Esophagus squamous epithelium (tissue), 5 donors: ENCODE measurements around the gene HMGCLL1. TPM values are rescaled to one million over a fixed set of nuclear protein-coding genes. Genes with fewer than 3 reads are reported as not detected.

Experiments used
- DNase-seq: peaks from one replicate; lab custom pipeline; 2025; lab: John Stamatoyannopoulos, UW
- H3K27ac ChIP-seq, 4 donors: fragments of 200-600 bp; sonication (generic); one replicate each; pipeline ENCODE4 v1.5.1; 2016 to 2019; ENCODE audit warnings: mild to moderate bottlenecking in 1 of 4
- H3K27me3 ChIP-seq, 4 donors: fragments of 200-600 bp; sonication (generic); 1 replicate in 3 of 4; 2 replicates in 1 of 4; pipeline versions ENCODE4 v1.5.1 to v1.6.0; 2017 to 2021; ENCODE audit warnings: antibody characterized with exemption in 1 of 4
- H3K36me3 ChIP-seq, 3 donors: fragments of 200-600 bp; sonication (generic); one replicate each; pipeline ENCODE4 v1.5.1; 2016 to 2019
- H3K4me1 ChIP-seq, 3 donors: fragments of 200-600 bp; sonication (generic); one replicate each; pipeline ENCODE4 v1.5.1; 2017 to 2019
- H3K4me3 ChIP-seq, 4 donors: fragments of 200-600 bp; sonication (generic); 1 replicate in 3 of 4; 2 replicates in 1 of 4; pipeline ENCODE4 v1.5.1; 2016 to 2019; ENCODE audit warnings: mild to moderate bottlenecking in 2 of 4, moderate library complexity in 1 of 4
- H3K9me3 ChIP-seq, 3 donors: fragments of 200-600 bp; sonication (generic); one replicate each; pipeline ENCODE4 v1.5.1; 2016 to 2019
- CTCF ChIP-seq, 6 experiments: fragments of 450-650 bp in 4 of 6; fragments of 200-600 bp in 2 of 6; sonication (generic) in 2 of 6; IDR thresholded peaks; one replicate each; pipeline ENCODE4 v1.5.1; 2016 to 2019; ENCODE audit warnings: antibody characterized with exemption in 6 of 6, mild to moderate bottlenecking in 4 of 6, moderate library complexity in 4 of 6
- POLR2A ChIP-seq, 4 donors: fragments of 450-650 bp; IDR thresholded peaks; one replicate each; pipeline ENCODE4 v1.6.1; 2017; ENCODE audit warnings: antibody characterized with exemption in 4 of 4, mild to moderate bottlenecking in 4 of 4, moderate library complexity in 3 of 4
- WGBS, 2 donors: methylation state at CpG; one replicate each; pipeline ENCODE4 v1.1.5; 2018; 5-methylcytosine and 5-hydroxymethylcytosine counted together
- intact Hi-C: fragments of 100-400 bp; cut with DNase I; formaldehyde crosslinking; loops from one replicate; pipeline ENCODE4 v1.15.0; 2022
- total RNA-seq, 4 donors: library from RNA; depleted of rRNA; stranded (reverse); fragments of >200 nt; gene quantifications; one replicate each; pipeline ENCODE4 v1.1.0, GENCODE V29; 2016
- donor health status: DM: yes; HTN: yes; CAD: no.

Gene HMGCLL1
- total RNA-seq, 4 donors from 2014 or later: 0.47 to 0.76 (median 0.61) TPM; not detected in 1

DNA sequence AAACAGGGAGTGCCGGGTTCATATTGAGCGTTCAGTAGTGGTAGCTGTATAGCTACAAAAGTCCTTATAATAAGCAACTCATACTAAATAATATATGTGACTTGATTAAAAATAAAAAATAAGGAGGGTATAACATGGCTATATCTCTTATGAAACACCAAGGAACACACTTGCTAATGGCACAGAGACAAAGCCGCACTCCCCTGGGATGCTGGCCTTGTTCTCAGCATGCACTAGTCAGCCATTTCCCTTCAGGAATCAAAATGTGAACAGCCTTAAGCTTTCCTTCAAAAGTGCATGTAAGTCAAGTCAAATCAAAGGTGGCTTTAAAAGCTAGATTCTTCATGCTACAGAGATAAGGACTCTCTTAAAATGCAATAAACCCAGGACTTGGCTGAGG is 9.4 kb downstream of the HMGCLL1 start:
- WGBS, 2 donors: 84 to 92% methylated on average over 3 of the region's 3 CpGs
- intact Hi-C loops: no loop called here
- TF ChIP-seq CTCF (IDR thresholded peaks at IDR 0.05) (no peak), POLR2A (IDR thresholded peaks at IDR 0.05) (no peak)

DNA sequence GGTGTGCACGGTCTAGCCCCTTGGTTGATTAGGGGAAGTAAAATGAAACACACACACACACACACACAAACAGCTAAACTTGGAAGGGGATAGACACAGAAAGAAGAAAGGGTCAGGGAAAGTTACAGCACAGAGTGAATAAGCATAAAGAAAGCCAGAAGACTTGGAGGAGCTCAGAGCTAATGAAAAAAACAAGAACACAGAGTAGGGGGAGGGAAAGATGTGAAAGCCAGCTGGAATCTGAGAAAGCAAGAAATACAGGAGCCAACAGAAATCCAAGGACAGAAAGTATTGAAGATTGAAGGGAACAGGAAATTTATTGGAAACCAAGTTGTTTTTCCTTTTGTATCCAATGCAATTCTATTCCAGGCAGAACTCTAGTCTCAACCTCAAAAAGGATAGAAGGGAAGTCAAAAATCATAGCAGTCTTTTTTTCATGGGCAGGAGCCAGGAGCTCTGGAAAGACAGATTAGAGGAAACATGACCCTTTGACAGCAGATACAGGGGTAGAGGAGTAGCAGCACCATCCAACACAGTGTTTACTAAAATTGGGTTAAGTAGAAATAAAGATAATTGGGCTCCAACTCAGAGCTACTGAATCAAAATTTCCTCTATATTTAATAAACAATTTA is 10.1 kb downstream of the HMGCLL1 start:
- WGBS, 2 donors: 55 to 61% methylated on average over 1 of the region's 1 CpG

More for the DNA sequence above, 9.4 kb downstream of the HMGCLL1 start:
- no peak overlapping the region for H3K4me3 ChIP-seq
- peak overlapping the region in 2 of 4 donors; percentile 15 to 36 for H3K27ac ChIP-seq
- H3K27me3 ChIP-seq: no peaks in the 10 kb centered on the region
- no peaks in the 10 kb centered on the region for H3K36me3 ChIP-seq
- DNase-seq: no peak
- no peaks in the 10 kb centered on the region for H3K4me1 ChIP-seq
- no peaks in the 10 kb centered on the region for H3K9me3 ChIP-seq

GRCh38 chr6:55567558-55567957 is 11.4 kb downstream of the HMGCLL1 start:
- WGBS, 2 donors: 62 to 63% methylated on average over 4 of the region's 4 CpGs
- Histone ChIP-seq H3K27me3 (no peaks in the 10 kb centered on the region), H3K4me3 (no peak overlapping the region), H3K4me1 (no peaks in the 10 kb centered on the region), H3K9me3 (no peaks in the 10 kb centered on the region), H3K36me3 (no peaks in the 10 kb centered on the region), H3K27ac (peak overlapping the region in 1 of 4 donors; percentile 15)
- intact Hi-C loops: no loop called here
- no peak for DNase-seq
- TF ChIP-seq CTCF (IDR thresholded peaks at IDR 0.05): no peak
- no peak for TF ChIP-seq POLR2A (IDR thresholded peaks at IDR 0.05)

More for the DNA sequence above, 10.1 kb downstream of the HMGCLL1 start:
- no peak for DNase-seq
- Histone ChIP-seq H3K27me3 (no peaks in the 10 kb centered on the region), H3K27ac (peak overlapping the region in 2 of 4 donors; percentile 15 to 36), H3K36me3 (no peaks in the 10 kb centered on the region), H3K9me3 (no peaks in the 10 kb centered on the region), H3K4me1 (no peaks in the 10 kb centered on the region), H3K4me3 (no peak overlapping the region)
- intact Hi-C loops: no loop called here
- TF ChIP-seq POLR2A (IDR thresholded peaks at IDR 0.05): no peak
- TF ChIP-seq CTCF (IDR thresholded peaks at IDR 0.05): no peak

GRCh38 chr6:55566036-55566710 is 12.8 kb downstream of the HMGCLL1 start:
- 67 to 81% methylated on average over 4 of the region's 4 CpGs for WGBS, 2 donors
- DNase-seq: no peak
- no peaks in the 10 kb centered on the region for H3K4me1 ChIP-seq
- TF ChIP-seq POLR2A (IDR thresholded peaks at IDR 0.05) (no peak), CTCF (IDR thresholded peaks at IDR 0.05) (no peak)
- H3K27me3 ChIP-seq: no peaks in the 10 kb centered on the region
- no peaks in the 10 kb centered on the region for H3K9me3 ChIP-seq
- no peaks in the 10 kb centered on the region for H3K36me3 ChIP-seq
- intact Hi-C loops: no loop called here
- H3K4me3 ChIP-seq: no peak overlapping the region
- no peak overlapping the region for H3K27ac ChIP-seq

- no peak for TF ChIP-seq POLR2A (IDR thresholded peaks at IDR 0.05)
- TF ChIP-seq CTCF (IDR thresholded peaks at IDR 0.05): no peak
- no peak overlapping the region for H3K27ac ChIP-seq
- no peaks in the 10 kb centered on the region for H3K4me1 ChIP-seq
- H3K27me3 ChIP-seq: no peaks in the 10 kb centered on the region
- no peaks in the 10 kb centered on the region for H3K36me3 ChIP-seq
- no peak overlapping the region for H3K4me3 ChIP-seq
- no peak for DNase-seq
- WGBS, 2 donors: 80 to 91% methylated on average over 3 of the region's 3 CpGs
- intact Hi-C loops: no loop called here
- no peaks in the 10 kb centered on the region for H3K9me3 ChIP-seq
These were observed 16.7 kb downstream of the HMGCLL1 start for GRCh38 chr6:55562318-55562717.
